Measurements from ENCODE around the gene KCP.

GRCh38 chr7:128840326-128841170, 70.0 kb downstream of the KCP start:
- TF ChIP-seq, protein P1, sequence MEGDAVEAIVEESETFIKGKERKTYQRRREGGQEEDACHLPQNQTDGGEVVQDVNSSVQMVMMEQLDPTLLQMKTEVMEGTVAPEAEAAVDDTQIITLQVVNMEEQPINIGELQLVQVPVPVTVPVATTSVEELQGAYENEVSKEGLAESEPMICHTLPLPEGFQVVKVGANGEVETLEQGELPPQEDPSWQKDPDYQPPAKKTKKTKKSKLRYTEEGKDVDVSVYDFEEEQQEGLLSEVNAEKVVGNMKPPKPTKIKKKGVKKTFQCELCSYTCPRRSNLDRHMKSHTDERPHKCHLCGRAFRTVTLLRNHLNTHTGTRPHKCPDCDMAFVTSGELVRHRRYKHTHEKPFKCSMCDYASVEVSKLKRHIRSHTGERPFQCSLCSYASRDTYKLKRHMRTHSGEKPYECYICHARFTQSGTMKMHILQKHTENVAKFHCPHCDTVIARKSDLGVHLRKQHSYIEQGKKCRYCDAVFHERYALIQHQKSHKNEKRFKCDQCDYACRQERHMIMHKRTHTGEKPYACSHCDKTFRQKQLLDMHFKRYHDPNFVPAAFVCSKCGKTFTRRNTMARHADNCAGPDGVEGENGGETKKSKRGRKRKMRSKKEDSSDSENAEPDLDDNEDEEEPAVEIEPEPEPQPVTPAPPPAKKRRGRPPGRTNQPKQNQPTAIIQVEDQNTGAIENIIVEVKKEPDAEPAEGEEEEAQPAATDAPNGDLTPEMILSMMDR (IDR thresholded peaks at IDR 0.05) = no peak
- no peak for TF ChIP-seq GABPA (IDR thresholded peaks at IDR 0.05; ENCODE audit: low read depth)
- no peak for TF ChIP-seq MXI1 (IDR thresholded peaks at IDR 0.05; ENCODE audit: low read depth, low read length)
- no peak for TF ChIP-seq IRF3 (IDR thresholded peaks at IDR 0.05; ENCODE audit: low read depth, low read length)
- no peak for TF ChIP-seq POLR2AphosphoS5 (IDR thresholded peaks at IDR 0.05; ENCODE audit: low read depth, low read length)
- no peak for TF ChIP-seq TCF12 (IDR thresholded peaks at IDR 0.05)
- TF ChIP-seq TAF1 (IDR thresholded peaks at IDR 0.05; ENCODE audit: borderline replicate concordance, low read depth, low read length) = no peak
- TF ChIP-seq EZH2phosphoT487 (IDR thresholded peaks at IDR 0.05; ENCODE audit: borderline replicate concordance, low read depth) = no peak
- TF ChIP-seq YY1 (IDR thresholded peaks at IDR 0.05; ENCODE audit: low read depth) = no peak
- no peak for TF ChIP-seq MAX (IDR thresholded peaks at IDR 0.05; ENCODE audit: low read depth)
- TF ChIP-seq RFX5 (IDR thresholded peaks at IDR 0.05; ENCODE audit: low read length) = no peak
- no peak for TF ChIP-seq ZBTB33 (IDR thresholded peaks at IDR 0.05; ENCODE audit: borderline replicate concordance, low read depth)
- TF ChIP-seq EP300 (IDR thresholded peaks at IDR 0.05; ENCODE audit: borderline replicate concordance in 1 of 2, low read depth in 1 of 2, low read length in 1 of 2) = no peak

All from SK-N-SH (cell line).